Stimulated activated CD8-positive, alpha-beta memory T cell treated with anti-CD3 and anti-CD28 coated beads, Interleukin-4, amount 100 ng/mL, for 24 hours (primary cell): ENCODE data around the gene GAS5.

ENCODE experiments used
- DNase-seq: peaks from one replicate; pipeline ENCODE4 v3.0.0-alpha.2; 2020; ENCODE audit warnings: low read depth

Gene GAS5

GRCh38 chr1:173824315-173825081 lies 43.3 kb downstream of the GAS5 start, which contains the start of the genes CENPL and DARS2:
TSS of gene CENPL (minus strand) at chr1:173824883. CDS start at chr1:173811299, 13,584 bp downstream.
TSS of gene DARS2 (plus strand) at chr1:173824673. CDS start at chr1:173825230, 557 bp downstream.
- DNase-seq, result peak; percentile 81

DNA sequence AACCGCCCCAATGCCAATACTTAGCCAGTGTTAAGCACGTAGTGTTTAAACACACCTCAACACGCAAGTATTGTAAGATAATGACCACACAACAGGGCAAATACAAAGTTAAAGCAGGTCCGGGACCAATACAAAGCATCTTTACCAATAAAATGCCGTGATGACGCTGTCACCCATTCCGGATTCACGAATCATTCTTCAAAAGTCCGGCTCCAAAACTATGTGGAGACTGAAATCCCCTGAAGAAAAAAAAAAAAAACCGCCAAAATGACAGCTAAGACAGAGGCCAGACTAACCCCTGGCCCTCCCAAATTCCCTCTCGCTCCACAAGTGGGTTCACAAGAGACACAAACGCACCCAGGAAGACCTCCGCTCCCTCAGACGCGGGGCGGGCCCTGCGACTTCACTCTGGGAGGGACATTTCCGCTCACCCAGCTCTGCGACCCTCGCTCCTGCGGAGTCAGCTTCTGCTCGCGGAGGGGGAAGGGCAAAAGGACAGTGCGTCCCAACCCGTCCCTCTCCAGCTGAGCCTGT lies 43.9 kb downstream of the GAS5 start:
- no peak for DNase-seq

- DNase-seq, result no peak
Measured at GRCh38 chr1:173821680-173822079, 46.1 kb downstream of the GAS5 start.

GRCh38 chr1:173818459-173818858 lies 49.3 kb downstream of the GAS5 start:
- DNase-seq, result no peak
